ENCODE data around the gene ACKR3.

ACKR3 gene

DNA sequence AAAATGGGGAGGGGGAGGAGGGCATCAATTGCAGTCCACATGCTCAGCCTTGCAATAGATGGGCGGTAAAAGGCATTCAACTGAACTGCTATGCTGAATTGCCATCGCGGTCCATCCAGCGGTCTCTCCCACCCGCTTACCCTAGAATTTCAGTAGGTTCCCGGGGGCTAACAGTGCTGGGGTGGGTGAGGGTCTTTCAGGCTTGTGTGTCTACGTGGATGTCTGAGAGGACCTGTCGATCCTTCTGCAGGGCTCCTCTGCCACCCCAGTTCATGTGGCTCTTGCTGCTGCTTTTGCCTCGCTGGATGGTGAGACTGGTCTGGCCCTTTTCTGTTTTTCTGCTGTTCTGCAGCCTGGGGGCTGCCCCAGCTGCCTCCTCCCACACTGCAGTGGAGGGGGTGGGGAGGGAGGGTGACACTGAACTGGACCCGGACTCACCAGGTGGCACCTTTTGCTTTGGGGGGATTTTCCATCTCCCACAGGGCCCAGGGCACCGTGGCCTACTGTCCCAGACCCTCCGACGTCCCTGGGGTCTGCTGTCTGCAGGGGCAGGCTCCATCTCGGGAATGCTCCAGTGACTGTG, 14.1 kb downstream of the ACKR3 start:
- TF ChIP-seq, protein P1, sequence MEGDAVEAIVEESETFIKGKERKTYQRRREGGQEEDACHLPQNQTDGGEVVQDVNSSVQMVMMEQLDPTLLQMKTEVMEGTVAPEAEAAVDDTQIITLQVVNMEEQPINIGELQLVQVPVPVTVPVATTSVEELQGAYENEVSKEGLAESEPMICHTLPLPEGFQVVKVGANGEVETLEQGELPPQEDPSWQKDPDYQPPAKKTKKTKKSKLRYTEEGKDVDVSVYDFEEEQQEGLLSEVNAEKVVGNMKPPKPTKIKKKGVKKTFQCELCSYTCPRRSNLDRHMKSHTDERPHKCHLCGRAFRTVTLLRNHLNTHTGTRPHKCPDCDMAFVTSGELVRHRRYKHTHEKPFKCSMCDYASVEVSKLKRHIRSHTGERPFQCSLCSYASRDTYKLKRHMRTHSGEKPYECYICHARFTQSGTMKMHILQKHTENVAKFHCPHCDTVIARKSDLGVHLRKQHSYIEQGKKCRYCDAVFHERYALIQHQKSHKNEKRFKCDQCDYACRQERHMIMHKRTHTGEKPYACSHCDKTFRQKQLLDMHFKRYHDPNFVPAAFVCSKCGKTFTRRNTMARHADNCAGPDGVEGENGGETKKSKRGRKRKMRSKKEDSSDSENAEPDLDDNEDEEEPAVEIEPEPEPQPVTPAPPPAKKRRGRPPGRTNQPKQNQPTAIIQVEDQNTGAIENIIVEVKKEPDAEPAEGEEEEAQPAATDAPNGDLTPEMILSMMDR (conservative IDR thresholded peaks at IDR 0.05; ENCODE audit: low read length), result no peak
- no peak for DNase-seq (ENCODE audit: low read depth)
- H3K4me3 ChIP-seq (ENCODE audit: low read length), result no peak overlapping the region

DNA sequence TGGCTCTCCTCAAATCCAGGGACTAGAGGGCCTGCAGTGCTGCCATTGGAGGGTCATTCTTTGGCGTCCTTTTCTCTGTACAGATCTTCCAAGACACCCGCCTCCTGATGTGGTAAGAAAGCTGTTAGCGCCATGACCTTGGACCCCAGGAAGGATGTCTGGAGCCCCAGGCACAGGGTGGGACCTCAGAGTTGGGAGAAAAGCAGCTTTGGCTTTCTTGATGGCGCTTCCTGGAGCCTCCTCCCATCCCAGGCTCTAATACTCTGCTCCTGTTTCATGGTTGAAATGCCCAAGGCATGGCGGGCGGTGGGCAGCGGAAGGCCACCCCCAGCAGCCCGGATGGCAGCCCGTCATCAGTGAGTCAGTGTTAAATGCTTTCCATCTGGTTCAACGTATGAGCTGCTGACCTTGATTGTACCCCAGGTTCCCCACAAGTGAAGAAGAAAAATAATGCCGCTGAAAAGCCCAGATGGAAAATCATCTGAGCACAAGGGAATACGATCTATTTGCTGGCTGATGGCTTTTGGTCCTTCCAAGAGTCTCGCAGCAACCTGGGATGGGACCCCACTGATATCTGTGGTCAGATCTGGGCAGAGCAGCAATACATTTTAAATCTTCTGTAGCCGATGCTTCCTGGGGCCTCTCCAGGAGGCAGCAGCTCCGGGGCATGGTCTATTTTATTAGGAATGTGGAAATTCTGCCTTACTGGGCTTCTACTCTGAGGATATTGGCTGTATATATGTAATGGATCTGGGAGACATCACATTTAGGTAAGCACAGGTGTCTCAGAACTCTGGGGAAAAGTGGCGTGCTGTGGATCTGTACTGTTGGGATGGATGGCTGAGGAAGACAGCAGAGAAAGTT, 15.1 kb downstream of the ACKR3 start:
- H3K4me3 ChIP-seq (ENCODE audit: low read length), result no peak overlapping the region
- no peak for DNase-seq (ENCODE audit: low read depth)
- TF ChIP-seq, protein P1 (conservative IDR thresholded peaks at IDR 0.05; ENCODE audit: low read length), result no peak

DNA sequence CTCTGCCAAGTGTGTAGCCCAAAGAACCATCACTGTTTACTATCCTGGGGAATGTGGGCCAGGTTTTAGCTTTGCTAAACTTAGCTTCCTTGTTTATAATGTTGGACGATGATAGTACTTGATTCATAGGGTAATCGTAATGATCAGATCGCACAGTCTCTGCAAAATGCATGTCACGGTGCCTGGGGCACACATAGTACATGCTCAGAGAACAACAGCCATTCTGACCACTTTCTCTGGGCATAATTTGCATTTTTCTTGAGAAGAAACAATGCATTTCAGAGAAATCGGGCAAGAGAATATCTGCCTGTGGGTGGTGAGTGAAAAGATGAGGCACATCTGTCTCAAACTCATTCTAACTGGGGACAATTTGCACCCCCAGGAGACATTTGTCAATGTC, 16.3 kb downstream of the ACKR3 start:
- TF ChIP-seq, protein P1 (conservative IDR thresholded peaks at IDR 0.05; ENCODE audit: low read length), result no peak
- H3K4me3 ChIP-seq (ENCODE audit: low read length), result no peak overlapping the region
- DNase-seq (ENCODE audit: low read depth), result no peak

DNA sequence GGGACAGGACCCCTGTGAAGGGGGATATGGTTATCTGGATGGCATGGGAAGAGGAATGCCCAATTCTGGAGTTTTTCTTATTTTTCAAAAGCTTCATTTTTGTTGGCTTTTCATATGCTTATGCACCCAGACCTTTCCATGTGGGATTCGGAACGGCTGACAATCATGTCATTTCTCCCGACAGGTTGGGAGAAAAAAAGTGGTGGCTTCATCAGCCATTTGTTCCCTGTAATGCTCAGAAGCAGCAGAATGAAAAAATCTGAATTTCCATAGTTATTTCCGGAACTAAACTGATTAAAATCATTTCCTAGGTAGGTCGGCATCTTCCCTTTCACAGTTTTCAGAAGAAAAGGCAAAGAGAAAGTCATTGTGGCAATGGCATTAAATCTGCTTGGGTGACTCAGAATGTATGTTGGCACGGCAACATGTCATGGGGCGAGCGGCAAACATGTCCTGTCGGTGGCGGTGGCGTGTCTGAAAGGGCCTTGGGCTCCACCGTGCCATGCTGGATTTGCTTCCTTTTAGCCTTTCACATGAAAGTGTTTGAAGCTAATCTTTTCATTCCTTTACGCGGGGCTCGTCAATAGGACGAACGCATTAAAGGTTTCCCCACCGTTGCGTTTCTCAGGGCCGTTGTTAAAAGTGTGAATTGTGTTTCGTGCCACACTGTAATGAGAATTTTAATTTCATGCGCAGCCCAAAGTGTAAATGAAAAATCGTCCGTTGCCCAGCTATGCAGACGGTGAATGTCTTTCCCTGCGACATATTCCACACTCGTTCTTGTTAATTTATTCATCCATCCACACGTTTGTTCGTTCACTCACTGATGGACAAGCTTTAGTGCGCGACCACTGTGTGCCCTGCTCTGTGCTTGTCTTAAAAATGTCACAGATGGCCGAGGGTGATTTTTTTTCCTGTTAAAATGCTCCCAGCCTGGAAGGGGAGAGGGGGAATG, 18.5 kb downstream of the ACKR3 start:
- no peak for DNase-seq (ENCODE audit: low read depth)
- no peak overlapping the region for H3K4me3 ChIP-seq (ENCODE audit: low read length)
- TF ChIP-seq, protein P1 (conservative IDR thresholded peaks at IDR 0.05; ENCODE audit: low read length), result no peak

DNA sequence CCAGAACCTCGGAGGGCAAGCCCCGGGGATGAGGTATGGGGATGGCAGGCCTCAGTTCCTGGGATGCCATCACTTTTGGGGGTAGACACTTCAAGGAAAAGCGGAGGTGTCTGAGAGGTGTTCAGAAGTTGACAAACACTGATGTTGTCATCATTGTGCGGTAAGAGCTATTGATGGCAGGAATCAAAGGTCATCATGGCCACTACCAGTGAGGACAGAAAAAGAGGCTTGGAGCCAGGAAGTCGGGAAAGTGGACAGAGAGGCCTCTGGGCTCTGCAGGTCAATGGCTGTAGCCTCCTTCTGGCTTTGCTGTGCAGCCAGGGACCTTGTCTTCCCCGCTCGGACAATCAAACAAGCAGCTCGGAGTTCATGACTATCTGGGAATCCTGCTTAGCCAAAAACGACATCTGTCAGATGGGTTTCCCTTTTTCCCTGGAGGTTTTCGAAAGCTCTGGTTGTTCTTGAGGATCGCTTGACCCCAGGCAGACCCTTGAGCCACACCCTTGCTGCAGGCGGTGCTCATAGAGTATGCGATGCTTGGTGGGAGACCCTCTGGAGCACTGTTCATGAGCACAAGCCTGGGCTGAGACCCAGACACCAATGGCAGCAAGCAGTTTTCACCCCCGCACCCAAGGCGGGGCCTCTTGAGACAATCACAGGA, 19.4 kb downstream of the ACKR3 start:
- TF ChIP-seq, protein P1 (conservative IDR thresholded peaks at IDR 0.05; ENCODE audit: low read length), result no peak
- no peak overlapping the region for H3K4me3 ChIP-seq (ENCODE audit: low read length)
- no peak for DNase-seq (ENCODE audit: low read depth)

DNA sequence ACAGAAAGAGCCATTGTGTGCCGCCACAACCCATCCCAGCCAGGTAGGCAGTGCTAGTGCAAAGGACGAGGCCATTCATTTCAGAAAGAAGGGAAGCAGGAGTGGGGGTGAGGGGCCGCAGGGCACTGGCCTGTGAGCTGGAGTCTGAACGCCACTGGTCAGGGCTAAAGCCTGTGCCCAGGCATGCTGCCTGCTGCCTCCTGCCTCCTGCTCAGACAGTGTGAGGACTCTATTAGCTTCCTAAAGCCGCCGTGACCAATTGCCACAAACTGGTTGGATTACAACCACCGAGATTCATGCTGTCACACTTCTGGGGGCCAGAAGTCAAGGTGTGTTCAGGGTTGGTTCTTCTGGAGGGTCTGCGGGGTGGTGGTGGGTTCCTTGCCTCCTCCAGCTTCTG, 21.2 kb downstream of the ACKR3 start:
- TF ChIP-seq, protein P1 (conservative IDR thresholded peaks at IDR 0.05; ENCODE audit: low read length), result no peak
- DNase-seq (ENCODE audit: low read depth), result no peak
- no peak overlapping the region for H3K4me3 ChIP-seq (ENCODE audit: low read length)
